Activated CD4-positive, alpha-beta T cell treated with anti-CD3 and anti-CD28 coated beads, Interleukin-2, amount 50 U/mL, for 1 hour (primary cell): ENCODE measurements around the gene CEP290.

Experiments used
- DNase-seq: peaks from one replicate; pipeline ENCODE4 v3.0.0-alpha.2; 2020

The CEP290 gene

DNA sequence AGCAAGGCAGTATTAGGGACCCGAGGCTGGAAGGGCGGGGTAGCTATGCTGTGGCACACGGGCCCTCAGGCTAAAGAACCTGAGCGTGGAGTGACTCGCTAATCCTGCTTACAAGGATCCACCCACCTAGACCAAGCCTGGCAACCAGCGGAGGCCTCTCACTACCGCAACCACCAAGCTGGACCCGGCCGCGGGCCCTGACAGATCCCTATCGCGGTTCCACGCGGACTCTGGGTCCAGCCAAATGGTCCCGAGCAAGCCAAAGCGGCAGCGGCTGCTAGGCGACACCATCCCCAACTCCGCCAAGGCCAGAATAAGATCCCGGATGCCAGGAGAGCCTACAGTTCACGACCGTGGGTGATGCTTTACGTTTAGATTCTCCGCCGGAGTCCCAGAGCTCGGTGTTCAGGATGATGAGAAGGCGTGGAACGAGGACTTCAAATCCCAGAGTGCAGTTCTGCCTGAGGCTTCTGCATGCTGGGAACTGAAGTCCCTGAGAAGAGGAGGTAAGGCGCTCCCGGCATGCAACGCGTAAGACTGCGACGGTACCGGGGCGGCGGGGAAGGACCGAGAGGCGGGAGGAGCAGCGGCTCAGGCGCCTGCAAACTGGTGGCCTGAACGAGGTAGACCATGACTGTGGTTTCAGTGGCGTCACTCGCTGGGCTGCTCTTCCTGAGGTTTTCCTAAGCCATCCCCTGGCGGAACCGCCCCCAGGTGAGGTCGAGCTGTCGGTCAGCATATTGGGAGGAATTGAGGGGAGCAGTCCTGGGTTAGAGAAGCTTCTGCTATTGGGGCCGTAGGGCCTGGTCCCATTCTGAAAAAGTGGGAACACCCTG is at the start of gene CEP290, which contains the start of gene TMTC3:
Gene CEP290 (minus strand): TSS at position 315 of the 836 bp plus-strand sequence. CDS start 781 bp downstream, outside the sequence.
Gene TMTC3 (plus strand): TSS at position 534 of the 836 bp plus-strand sequence. CDS start 6,009 bp downstream, outside the sequence.
- peak; percentile 89 for DNase-seq

- DNase-seq = no peak
These were observed 46.3 kb upstream of the CEP290 start for GRCh38 chr12:88188180-88188579.

DNA sequence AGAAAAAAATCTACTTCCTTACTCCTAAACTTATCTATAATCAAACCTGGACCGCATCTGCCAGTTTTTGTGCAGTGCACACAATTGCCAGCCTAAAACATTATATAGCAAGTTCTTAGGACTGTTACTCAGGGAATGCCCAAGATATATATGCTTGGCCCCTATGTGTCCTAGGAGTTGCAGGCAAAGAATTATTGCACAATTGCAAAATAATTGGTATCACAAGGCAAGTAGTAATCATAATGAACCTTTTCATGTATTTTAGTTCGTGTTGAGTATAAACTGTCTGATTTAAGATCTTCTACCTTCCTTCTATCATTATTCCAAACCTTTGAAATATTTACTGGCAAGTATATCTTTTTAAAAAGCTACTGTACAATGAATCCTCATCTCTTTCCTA is 45.7 kb upstream of the CEP290 start:
- DNase-seq = no peak

GRCh38 chr12:88185988-88186387 is 44.1 kb upstream of the CEP290 start:
- DNase-seq = no peak

- DNase-seq = no peak
These were observed 43.4 kb upstream of the CEP290 start for GRCh38 chr12:88185279-88185678.

DNA sequence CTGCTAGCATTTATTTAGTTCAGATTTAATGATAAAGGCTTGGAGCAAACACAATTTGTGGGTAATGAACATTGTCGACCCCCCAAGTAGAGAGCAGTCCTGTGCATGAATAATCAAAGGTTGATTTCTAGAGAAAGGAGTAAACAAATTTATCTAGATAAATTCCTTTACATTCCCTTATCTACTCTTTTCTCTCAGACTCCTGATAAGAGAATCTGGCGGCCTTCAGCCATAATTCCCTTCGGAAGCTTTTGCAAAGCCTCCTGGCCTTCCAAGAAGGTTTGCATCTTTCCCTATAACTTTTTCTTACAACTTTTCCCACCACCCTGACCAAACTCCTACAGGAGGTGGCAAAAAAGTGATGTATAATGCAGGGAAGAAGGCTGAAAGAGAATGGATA is 42.3 kb upstream of the CEP290 start:
- no peak for DNase-seq

DNA sequence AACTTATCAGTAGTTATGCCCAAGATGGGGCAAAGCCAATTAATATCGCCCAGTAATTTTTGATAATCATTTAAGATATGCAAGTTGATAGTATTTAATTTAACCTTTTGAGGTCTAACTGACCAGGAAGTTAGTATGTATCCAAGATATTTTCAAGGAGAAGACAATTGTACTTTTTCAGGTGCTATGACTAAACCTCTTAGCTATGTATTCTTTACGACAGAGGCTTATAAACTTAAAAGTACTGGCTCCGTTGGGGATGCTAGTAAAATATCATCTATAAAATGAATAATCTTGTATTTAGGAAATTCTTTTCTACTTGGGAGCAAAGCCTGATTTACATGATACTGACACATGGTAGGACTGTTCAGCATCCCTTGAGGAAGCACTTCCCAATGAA is 40.5 kb upstream of the CEP290 start:
- no peak for DNase-seq

DNA sequence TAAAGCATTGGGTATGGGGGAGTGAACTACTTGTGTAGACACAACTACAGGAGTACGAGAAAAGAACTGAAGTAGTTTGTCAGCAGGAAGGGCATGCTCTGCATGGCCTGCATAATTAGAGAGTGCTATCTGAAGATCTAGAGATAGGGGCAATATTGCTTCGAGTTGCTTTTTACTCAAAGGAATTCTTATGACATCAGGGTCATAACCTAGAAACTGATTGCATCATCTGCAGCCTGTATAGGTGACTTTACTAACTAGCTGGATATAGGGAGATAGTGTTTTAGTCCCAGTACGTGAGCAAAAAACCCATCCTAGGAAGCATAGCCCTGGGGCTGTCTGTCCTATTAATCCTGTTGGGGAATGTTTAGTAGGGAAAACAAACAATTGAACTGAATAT is 40.0 kb upstream of the CEP290 start:
- DNase-seq = no peak

GRCh38 chr12:88179436-88180014 is 37.6 kb upstream of the CEP290 start:
- no peak for DNase-seq

- no peak for DNase-seq
These were observed 33.7 kb upstream of the CEP290 start for GRCh38 chr12:88175544-88175943.

DNA sequence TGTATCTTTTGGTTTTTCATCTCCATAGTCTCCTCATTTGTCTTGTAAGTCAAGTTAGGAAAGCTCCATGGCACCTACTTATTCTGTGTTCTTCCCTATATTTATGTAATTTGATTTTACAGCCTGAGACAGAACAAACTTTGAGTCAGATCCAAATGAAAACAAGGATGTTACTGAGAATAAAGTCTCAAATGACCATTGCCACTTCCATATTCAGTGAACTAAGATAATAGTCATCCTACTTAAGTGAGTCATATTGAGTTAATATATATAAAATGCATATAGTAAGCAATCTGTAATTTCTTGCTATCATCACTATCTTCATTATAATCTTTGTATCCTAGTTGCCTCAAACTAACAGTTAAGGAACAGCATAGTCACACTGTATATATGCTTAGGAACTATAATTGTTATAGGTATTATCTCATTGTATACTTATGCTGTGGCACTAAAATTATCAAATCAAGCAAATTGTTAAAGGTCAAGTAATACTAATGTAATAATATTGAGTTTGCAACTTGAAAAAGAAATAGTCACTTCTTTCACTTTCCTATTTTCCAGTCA is 31.0 kb upstream of the CEP290 start:
- DNase-seq = no peak

DNA sequence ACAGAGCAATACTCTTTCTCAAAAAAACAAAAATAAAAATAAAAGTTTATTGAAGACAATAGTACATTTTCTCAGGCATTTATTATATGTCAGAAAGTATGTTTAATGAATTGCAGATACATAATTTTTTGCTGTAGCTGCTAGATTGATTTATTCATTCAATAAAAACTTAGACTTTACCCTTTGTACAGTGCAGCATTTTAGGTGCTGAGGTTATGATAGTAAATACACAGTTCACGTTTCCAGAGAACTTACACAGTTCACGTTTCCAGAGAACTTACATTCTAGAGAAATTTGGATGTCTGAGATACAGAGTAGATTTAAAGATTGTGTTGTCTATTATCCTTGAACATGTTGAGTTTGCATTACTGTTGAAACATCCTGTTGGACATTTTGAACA is 25.5 kb upstream of the CEP290 start:
- no peak for DNase-seq

- no peak for DNase-seq
These were observed 24.3 kb upstream of the CEP290 start for GRCh38 chr12:88166179-88166578.

DNA sequence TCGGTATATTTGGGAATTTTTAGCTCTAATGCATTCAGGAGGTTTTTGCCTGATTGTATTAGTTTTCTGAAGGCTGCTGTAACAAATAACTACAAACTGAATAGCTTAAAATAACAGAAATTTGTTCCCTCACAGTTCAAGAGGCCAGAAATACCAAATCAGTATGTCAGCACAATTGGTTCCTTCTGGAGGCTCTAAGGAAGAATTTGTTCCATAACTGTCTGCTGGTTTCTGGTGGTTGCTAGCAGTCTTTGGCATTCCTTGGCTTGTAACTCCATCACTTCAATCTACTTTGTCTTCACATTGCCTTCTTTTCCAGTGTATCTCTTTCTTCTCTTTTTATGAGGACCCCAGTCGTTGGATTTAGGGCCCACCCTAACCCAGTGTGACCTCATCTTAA is 21.5 kb upstream of the CEP290 start:
- DNase-seq = no peak

GRCh38 chr12:88156075-88156654 is 14.3 kb upstream of the CEP290 start:
- DNase-seq = no peak

DNA sequence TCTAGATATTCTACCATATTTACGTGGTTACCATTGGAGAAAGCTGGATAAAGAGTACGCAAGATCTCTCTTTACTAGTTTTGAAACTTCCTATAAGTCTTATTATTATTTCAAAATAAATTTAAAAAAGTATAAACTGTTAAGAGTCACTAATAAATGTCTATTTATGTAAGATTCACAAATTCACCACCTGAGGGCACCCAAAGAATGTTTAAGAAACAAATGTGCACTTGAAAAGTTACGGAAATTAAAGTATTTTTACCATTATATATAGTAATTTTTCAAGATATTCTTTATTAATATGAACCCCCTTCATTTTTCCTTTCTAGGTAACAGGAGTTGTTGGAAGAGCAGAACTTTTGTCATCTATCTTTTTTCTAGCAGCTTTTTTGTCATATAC is 12.1 kb upstream of the CEP290 start:
- DNase-seq = no peak

DNA sequence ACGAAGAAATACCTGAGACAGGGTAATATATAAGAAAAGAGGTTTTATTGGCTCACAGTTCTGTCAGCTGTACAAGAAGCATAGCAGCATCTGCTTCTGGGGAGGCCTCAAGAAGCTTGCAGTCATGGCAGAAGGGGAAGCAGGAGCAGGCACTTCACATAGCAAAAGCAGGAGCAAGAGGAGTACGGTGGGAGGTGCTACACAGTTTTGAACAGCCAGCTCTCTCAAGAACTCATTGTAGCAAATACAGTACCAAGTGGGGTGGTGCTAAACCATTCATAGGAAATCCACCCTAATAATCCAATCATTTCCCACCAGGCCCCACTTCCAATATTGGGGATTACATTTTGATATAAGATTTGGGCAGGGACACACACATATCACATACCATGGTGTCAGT is 8.2 kb upstream of the CEP290 start:
- DNase-seq = no peak

DNA sequence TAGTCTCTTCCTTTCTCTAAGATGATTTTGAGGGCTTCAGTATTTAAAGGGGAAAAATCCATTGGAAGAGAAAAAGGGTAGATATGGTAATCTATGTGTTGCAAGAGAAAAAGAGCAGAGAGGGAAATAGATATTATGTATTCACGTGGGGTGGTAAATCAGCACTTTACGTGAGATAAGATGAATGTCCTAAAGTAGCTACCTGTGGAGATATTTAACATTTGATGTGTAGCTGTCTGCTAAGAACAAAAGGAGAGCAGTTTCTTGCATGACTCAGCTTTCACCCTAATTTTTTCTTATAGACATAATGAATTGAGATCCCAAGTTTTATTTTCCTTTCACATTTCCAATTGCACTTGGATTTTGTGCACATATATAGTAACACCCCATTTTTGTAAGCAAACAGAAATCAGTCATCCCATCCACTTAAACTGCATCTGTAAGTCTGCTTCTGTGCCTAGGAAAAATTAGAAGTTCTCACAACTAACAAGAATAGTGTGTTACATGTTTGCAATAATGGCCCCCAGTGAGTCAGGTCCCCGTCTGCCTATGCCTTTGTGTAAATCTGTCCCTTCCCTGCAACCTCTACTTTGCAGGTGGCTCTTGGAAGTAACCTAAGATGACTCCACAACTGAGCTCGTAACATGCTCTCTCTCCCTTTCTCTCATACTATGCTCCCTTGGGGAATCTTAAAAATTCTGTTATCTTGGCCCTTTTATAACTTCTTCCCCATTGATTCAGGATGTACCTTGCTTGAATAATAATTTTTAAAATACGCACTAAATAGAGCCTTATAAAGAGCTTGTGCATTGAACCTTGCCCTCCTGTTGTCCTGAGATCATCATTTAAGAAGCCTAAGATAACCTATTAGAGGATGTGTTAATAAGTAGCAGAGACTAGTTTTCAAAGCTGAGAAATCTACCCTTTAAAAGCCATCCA is 3.9 kb upstream of the CEP290 start:
- DNase-seq = no peak

DNA sequence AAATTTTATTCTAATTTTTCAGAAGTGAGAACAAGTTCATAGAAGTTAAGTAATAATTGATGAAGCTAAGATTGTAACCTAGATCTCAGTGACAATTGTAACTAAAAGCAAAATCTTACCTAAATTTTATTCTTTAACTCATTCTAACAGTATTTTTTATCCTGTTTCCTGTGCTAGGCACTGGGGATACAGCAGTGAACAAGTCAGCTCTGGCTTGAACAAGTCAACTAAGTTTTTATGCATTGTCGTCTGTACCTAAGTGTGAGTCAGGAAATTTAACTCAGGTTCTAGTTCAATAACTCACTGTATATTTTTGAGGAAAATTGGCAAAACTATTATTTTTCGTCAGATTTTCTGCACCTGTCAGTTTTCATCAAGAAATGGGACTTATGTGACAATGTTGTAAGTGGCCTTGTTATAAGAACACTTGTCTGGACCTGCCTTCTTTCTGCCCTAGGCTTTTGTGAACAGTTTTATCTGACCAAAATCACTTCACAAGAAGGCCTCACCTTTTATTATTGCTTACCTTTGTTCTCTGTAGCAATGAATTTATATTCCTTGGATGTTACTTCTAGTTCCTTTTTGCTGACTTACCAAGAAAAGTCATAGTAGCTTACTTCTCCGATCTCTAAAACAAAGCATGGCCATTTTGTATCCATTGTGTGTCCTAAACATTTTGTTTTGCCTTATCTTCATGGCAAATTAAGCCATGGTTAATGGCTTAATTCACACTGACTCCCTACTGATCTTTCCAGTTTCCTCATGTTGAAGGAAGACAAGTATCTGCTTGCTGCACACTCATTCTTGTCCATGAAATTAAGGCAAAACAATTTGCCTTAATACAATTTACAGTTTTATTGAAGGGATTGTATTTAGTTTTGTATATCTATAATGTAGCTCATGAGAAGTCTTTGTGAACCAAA is 2.9 kb upstream of the CEP290 start:
- no peak for DNase-seq

- DNase-seq = no peak
These were observed 2.1 kb upstream of the CEP290 start for GRCh38 chr12:88144037-88144436.

- peak; percentile 9 for DNase-seq
These were observed 713 bp upstream of the CEP290 start for GRCh38 chr12:88142610-88142991.

- DNase-seq = no peak
These were observed 489 bp downstream of the CEP290 start for GRCh38 chr12:88141425-88141773.
